ENCODE measurements around the gene MAGI2.
"Not testable (repeated sequence)": the region's sequence is repeated elsewhere in the genome, so short reads cannot be mapped to it uniquely, and the experiment has no call there.

Gene MAGI2

DNA sequence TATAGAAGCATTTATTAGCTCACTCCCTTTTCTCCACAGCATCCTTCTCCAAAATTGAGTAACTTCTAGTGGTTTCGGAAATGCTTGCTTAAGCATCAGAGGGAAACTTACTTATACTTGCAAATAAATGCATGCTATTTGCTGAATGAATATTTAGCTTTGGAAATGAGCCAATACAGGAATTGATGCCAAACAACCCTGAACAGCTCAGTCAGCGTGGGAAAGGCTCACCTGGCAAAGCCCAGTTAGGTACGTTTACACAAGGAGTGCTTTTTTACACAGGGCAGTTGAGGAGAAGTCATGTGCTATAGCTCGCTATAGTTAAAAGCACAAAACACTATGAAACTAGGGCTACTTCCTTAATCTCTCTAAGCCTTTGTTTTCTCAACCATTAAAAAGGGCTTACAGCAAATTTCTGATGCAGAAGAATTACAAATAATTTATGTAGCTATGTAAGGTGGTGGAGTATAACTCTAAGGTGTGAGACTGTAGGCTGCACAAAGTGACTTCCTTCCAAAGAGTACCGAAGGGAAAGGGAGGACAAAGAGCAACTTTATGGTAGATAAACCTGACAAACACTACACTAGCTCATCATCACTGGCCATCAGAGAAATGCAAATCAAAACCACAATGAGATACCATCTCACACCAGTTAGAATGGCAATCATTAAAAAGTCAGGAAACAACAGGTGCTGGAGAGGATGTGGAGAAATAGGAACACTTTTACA lies 1156.7 kb downstream of the MAGI2 start:
- DNase-seq (ENCODE audit: low spot score) = no peak

GRCh38 chr7:78296046-78296597 lies 1157.3 kb downstream of the MAGI2 start:
- DNase-seq (ENCODE audit: low spot score) = no peak

GRCh38 chr7:78289471-78289870 lies 1164.0 kb downstream of the MAGI2 start:
- DNase-seq (ENCODE audit: low spot score) = not testable (repeated sequence)

DNA sequence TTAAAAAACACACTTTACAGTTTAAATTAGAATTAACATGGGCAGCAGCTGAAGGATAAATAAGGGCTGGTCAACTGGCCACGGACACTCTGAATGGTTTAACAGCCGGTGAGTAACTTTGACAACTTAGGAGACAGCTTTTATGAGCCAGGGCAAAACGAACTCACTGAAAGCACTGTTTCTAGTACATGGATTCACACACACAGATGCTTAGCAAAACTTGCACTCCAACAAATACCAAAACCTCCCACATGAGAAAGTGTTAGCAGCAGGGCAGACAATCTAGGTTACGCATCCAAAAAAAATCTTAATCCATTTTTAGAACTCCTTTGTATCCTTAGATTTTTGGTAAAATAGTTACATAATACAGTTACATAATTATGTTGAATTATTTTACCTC lies 1168.5 kb downstream of the MAGI2 start:
- peak; percentile 35 for DNase-seq (ENCODE audit: low spot score)

- DNase-seq (ENCODE audit: low spot score) = no peak
Observed at GRCh38 chr7:78280276-78280675, 1173.2 kb downstream of the MAGI2 start.

- DNase-seq (ENCODE audit: low spot score) = no peak
Observed at GRCh38 chr7:78279457-78279856, 1174.0 kb downstream of the MAGI2 start.

- DNase-seq (ENCODE audit: low spot score) = peak; percentile 61
Observed at GRCh38 chr7:78279032-78279431, 1174.4 kb downstream of the MAGI2 start.

DNA sequence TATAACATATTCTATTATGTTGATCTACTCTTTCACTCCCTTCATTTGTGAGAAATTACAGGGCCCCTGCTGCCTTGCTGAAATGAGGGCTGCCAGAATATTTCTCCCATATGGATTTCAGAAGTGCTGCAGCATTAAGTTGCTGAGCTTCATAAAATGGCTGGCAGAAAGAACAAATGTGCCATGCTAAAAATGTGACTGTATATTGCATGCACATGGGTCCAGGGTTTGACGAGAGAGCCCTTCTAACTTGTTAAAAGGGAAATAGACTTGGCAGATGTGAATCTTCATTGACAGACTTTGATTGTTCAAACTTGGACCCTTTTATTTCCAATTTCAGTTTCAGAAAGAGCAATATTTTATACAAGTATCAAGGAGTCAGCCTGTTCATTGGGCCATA lies 1186.3 kb downstream of the MAGI2 start:
- DNase-seq (ENCODE audit: low spot score) = no peak

- DNase-seq (ENCODE audit: low spot score) = no peak
Observed at GRCh38 chr7:78265486-78265885, 1188.0 kb downstream of the MAGI2 start.

- DNase-seq (ENCODE audit: low spot score) = no peak
Observed at GRCh38 chr7:78265071-78265470, 1188.4 kb downstream of the MAGI2 start.

DNA sequence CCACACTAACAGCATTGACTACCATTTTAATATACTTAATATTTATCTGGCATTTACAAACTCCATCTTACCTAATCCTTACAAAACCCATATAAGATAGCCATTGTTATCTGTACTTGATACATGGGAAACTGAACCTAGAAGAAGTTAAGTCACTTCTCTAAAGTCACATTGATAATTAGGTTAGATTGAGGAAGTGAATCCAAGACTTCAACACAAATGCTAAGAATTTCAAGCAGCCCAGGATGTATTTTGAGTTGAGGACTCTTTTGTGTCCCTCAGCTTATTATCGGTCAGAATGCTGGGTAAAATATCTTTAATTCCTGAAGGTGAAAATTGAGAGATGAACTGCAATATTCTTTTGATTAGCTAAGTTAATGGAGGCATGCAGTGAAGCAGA lies 1189.4 kb downstream of the MAGI2 start:
- no peak for DNase-seq (ENCODE audit: low spot score)

GRCh38 chr7:78261739-78262138 lies 1191.7 kb downstream of the MAGI2 start:
- DNase-seq (ENCODE audit: low spot score) = no peak

GRCh38 chr7:78261302-78261701 lies 1192.2 kb downstream of the MAGI2 start:
- no peak for DNase-seq (ENCODE audit: low spot score)

GRCh38 chr7:78260826-78261225 lies 1192.6 kb downstream of the MAGI2 start:
- DNase-seq (ENCODE audit: low spot score) = peak; percentile 42

DNA sequence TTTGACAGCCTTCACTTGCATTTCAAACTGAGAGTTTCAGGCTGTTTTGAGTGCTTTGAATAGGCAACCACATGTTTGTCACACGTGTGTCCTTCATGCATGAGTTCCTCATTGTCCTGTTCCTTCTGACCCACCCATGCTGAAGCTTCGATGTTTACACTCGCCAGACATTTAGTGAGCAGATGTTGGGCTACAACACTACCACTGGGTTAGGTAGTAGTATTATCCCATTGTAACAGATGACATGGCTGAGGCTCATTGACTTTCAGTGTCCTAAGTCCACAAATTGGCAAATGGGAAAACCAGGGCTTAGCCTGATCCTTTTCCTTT lies 1198.8 kb downstream of the MAGI2 start:
- DNase-seq (ENCODE audit: low spot score) = no peak

- DNase-seq (ENCODE audit: low spot score) = no peak
Observed at GRCh38 chr7:78253850-78254725, 1199.4 kb downstream of the MAGI2 start.

GRCh38 chr7:78248867-78249266 lies 1204.6 kb downstream of the MAGI2 start:
- DNase-seq (ENCODE audit: low spot score) = no peak

DNA sequence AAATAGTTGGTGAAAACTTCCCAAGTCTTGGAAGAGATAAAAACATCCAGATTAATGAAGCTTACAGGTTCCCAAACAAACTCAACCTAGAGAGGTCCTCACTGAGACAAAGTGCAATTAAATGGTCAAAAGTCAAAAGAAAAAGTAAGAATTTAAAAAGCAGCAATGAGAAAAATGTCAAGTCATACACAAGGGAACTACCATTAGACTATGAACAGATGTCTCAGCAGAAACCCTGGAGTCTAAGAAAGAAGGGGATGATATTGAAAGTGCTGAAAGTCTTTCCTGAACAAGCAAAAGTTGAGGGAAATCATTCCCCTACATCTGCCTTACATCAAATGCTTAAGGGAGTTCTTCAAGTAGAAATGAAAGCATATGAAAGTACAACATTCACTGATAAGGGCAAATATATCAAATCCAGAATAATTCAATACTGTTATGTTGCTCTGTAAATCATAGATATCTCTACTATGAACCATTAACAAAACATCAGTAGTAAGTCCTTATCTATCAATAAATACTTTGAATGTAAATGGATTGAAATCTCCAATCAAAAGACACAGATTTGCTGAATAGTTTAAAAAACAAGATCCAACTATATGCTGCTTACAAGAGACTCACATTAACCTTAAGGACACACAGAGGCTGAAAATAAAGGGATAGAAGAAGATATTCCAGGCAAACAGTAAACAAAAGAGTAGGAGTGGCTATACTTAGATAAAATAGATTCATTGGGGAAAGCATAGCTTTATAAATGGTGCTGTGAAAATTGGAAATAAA lies 1205.4 kb downstream of the MAGI2 start:
- no peak for DNase-seq (ENCODE audit: low spot score)

- DNase-seq (ENCODE audit: low spot score) = not testable (repeated sequence)
Observed at GRCh38 chr7:78240179-78240578, 1213.3 kb downstream of the MAGI2 start.

GRCh38 chr7:78234634-78235033 lies 1218.8 kb downstream of the MAGI2 start:
- no peak for DNase-seq (ENCODE audit: low spot score)

- peak; percentile 50 for DNase-seq (ENCODE audit: low spot score)
Observed at GRCh38 chr7:78232806-78233205, 1220.7 kb downstream of the MAGI2 start.

DNA sequence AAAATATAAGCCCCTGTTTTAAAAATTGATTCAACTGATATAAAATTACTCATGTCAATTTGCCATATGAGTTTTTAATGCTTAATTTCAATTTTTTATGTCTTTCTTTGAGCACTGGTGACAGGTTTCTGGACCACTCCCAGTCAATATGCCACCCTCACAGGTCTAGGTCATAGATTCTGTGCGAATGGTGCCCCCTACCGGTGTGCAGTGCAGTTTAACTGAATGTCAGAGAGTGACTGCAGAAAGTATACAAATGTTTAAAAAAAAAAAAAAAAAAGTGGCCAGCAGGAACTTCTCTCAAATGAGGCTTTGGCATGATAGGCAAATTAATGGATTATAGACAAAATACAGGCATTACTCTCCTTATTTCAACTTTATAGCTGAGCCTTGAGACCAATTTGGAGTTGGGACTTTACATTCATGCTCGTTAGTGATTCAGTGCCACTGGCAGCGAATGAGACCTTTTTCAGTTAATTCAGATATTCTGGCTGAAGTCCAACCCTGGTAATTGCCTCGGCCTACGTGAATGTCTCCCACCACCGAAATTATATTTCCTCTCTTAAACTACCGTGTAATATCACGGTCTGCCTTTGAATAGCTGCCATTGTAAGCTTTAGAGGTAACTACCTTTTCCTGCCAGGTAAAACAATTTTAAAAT lies 1227.3 kb downstream of the MAGI2 start:
- peak; percentile 26 for DNase-seq (ENCODE audit: low spot score)

Data from AG20443 (cell line).